ENCODE results near the gene STAC3.
A peak's percentile ranks its signal among the peaks of the same experiment; 100 is the strongest.

The STAC3 gene

GRCh38 chr12:57225680-57226210 lies 25.2 kb downstream of the STAC3 start:
- Histone ChIP-seq H3K4me1 (ENCODE audit: insufficient read depth, low read length) (peaks cover 24% of the 10 kb centered on the region; the same call in 1 of the 2 replicates), H3K9me3 (ENCODE audit: control insufficient read depth, insufficient read depth, low read length) (no peaks in the 10 kb centered on the region), H3K36me3 (ENCODE audit: insufficient read depth, low read length) (no peaks in the 10 kb centered on the region), H3K9ac (ENCODE audit: low read depth, low read length) (peak overlapping the region; percentile 19; the same call in 1 of the 2 replicates)

GRCh38 chr12:57224973-57225679 lies 25.9 kb downstream of the STAC3 start:
- peaks cover 24% of the 10 kb centered on the region; the same call in 1 of the 2 replicates for H3K4me1 ChIP-seq (ENCODE audit: insufficient read depth, low read length)
- H3K9ac ChIP-seq (ENCODE audit: low read depth, low read length), result peak overlapping the region; percentile 8; the same call in 1 of the 2 replicates
- no peaks in the 10 kb centered on the region for H3K9me3 ChIP-seq (ENCODE audit: control insufficient read depth, insufficient read depth, low read length)
- no peaks in the 10 kb centered on the region for H3K36me3 ChIP-seq (ENCODE audit: insufficient read depth, low read length)

DNA sequence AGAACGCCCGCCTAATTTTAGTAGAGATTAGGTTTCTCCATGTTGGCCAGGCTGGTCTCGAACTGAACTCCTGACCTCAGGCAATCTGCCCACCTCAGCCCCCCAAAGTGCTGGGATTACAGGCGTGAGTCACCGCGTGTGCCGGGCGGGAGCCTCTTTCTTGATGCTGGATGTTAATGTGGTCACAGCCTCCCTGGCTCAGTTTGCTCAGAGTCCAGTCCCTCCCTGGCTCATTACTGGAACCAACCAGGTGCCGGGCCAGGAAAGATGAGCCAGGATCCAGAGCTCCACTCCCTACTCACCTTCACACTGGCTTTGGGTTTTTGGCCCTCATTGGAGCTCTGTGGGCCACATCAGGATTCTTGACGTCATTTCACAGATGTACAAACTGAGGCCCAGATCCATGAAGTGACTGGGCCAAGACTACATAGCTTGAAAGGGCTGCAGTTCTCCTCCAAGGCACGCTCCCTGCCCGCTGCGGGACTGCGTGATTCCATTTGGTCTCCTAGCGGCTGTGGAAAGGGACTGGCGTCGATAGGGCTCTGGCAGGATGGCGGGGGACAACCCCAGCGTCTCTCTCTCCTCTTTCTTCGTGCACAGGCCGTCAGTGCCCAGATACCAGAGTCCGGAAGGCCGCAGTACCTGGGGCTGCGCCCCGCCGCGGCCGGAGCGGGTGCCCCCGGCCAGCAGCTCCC lies 26.6 kb downstream of the STAC3 start:
- Histone ChIP-seq H3K4me1 (ENCODE audit: insufficient read depth, low read length) (peaks cover 28% of the 10 kb centered on the region), H3K9ac (ENCODE audit: low read depth, low read length) (no peak overlapping the region), H3K9me3 (ENCODE audit: control insufficient read depth, insufficient read depth, low read length) (no peaks in the 10 kb centered on the region), H3K36me3 (ENCODE audit: insufficient read depth, low read length) (no peaks in the 10 kb centered on the region)

- H3K4me1 ChIP-seq (ENCODE audit: insufficient read depth, low read length), result peaks cover 23% of the 10 kb centered on the region
- H3K9ac ChIP-seq (ENCODE audit: low read depth, low read length), result no peak overlapping the region
- H3K9me3 ChIP-seq (ENCODE audit: control insufficient read depth, insufficient read depth, low read length), result no peaks in the 10 kb centered on the region
- no peaks in the 10 kb centered on the region for H3K36me3 ChIP-seq (ENCODE audit: insufficient read depth, low read length)
These were observed 27.5 kb downstream of the STAC3 start for GRCh38 chr12:57223191-57224165.

- peaks cover 20% of the 10 kb centered on the region for H3K4me1 ChIP-seq (ENCODE audit: insufficient read depth, low read length)
- H3K9me3 ChIP-seq (ENCODE audit: control insufficient read depth, insufficient read depth, low read length), result no peaks in the 10 kb centered on the region
- no peaks in the 10 kb centered on the region for H3K36me3 ChIP-seq (ENCODE audit: insufficient read depth, low read length)
- H3K9ac ChIP-seq (ENCODE audit: low read depth, low read length), result no peak overlapping the region
These were observed 28.4 kb downstream of the STAC3 start for GRCh38 chr12:57222286-57223190.

GRCh38 chr12:57221169-57221917 lies 29.6 kb downstream of the STAC3 start:
- Histone ChIP-seq H3K36me3 (ENCODE audit: insufficient read depth, low read length) (no peaks in the 10 kb centered on the region), H3K9me3 (ENCODE audit: control insufficient read depth, insufficient read depth, low read length) (no peaks in the 10 kb centered on the region), H3K4me1 (ENCODE audit: insufficient read depth, low read length) (peaks cover 18% of the 10 kb centered on the region), H3K9ac (ENCODE audit: low read depth, low read length) (no peak overlapping the region)

DNA sequence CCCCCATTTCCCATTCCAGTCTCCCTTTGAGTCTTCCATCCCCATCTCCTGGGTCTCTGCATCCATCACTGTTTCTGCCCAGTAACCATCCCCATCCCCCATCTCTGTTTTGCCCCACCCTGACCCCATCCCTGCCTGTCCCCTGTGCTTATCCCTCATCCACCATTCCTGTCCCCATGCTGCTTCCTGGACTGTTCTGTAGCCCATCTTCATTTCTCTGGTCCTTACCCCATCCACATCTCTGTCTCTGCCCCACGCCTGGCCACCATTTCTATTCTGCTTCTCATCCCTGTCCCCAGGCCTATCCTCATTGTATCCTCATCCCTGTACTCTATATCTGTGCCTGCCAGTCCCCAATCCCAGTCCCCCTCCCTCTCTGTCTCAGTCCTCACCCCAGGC lies 30.2 kb downstream of the STAC3 start:
- H3K9me3 ChIP-seq (ENCODE audit: control insufficient read depth, insufficient read depth, low read length), result no peaks in the 10 kb centered on the region
- H3K36me3 ChIP-seq (ENCODE audit: insufficient read depth, low read length), result no peaks in the 10 kb centered on the region
- peaks cover 22% of the 10 kb centered on the region for H3K4me1 ChIP-seq (ENCODE audit: insufficient read depth, low read length)
- H3K9ac ChIP-seq (ENCODE audit: low read depth, low read length), result no peak overlapping the region

- Histone ChIP-seq H3K36me3 (ENCODE audit: insufficient read depth, low read length) (no peaks in the 10 kb centered on the region), H3K9ac (ENCODE audit: low read depth, low read length) (no peak overlapping the region), H3K9me3 (ENCODE audit: control insufficient read depth, insufficient read depth, low read length) (no peaks in the 10 kb centered on the region), H3K4me1 (ENCODE audit: insufficient read depth, low read length) (peaks cover 27% of the 10 kb centered on the region)
These were observed 30.8 kb downstream of the STAC3 start for GRCh38 chr12:57219993-57220754.

GRCh38 chr12:57219205-57219992 lies 31.6 kb downstream of the STAC3 start:
- Histone ChIP-seq H3K9ac (ENCODE audit: low read depth, low read length) (no peak overlapping the region), H3K36me3 (ENCODE audit: insufficient read depth, low read length) (no peaks in the 10 kb centered on the region), H3K4me1 (ENCODE audit: insufficient read depth, low read length) (peaks cover 27% of the 10 kb centered on the region), H3K9me3 (ENCODE audit: control insufficient read depth, insufficient read depth, low read length) (no peaks in the 10 kb centered on the region)

GRCh38 chr12:57218030-57218853 lies 32.7 kb downstream of the STAC3 start:
- Histone ChIP-seq H3K9me3 (ENCODE audit: control insufficient read depth, insufficient read depth, low read length) (no peaks in the 10 kb centered on the region), H3K36me3 (ENCODE audit: insufficient read depth, low read length) (no peaks in the 10 kb centered on the region), H3K4me1 (ENCODE audit: insufficient read depth, low read length) (peaks cover 29% of the 10 kb centered on the region), H3K9ac (ENCODE audit: low read depth, low read length) (no peak overlapping the region)

Measured in ES-I3 (cell line).